GM10266 (cell line): ENCODE measurements around the gene ZNF609.
A peak's percentile ranks its signal among the peaks of the same experiment; 100 is the strongest.

ENCODE experiments used
- DNase-seq: peaks from one replicate; pipeline ENCODE4 v3.0.0; 2012; ENCODE audit errors: extremely low spot score
- TF ChIP-seq, protein P1 (sequence below): IDR thresholded peaks from 2 replicates; pipeline ENCODE4 v1.5.1; 2012; ENCODE audit warnings: mild to moderate bottlenecking, low read depth; ENCODE audit not compliant: control insufficient read depth, insufficient read depth; ENCODE audit errors: missing control alignments

ZNF609 gene

DNA sequence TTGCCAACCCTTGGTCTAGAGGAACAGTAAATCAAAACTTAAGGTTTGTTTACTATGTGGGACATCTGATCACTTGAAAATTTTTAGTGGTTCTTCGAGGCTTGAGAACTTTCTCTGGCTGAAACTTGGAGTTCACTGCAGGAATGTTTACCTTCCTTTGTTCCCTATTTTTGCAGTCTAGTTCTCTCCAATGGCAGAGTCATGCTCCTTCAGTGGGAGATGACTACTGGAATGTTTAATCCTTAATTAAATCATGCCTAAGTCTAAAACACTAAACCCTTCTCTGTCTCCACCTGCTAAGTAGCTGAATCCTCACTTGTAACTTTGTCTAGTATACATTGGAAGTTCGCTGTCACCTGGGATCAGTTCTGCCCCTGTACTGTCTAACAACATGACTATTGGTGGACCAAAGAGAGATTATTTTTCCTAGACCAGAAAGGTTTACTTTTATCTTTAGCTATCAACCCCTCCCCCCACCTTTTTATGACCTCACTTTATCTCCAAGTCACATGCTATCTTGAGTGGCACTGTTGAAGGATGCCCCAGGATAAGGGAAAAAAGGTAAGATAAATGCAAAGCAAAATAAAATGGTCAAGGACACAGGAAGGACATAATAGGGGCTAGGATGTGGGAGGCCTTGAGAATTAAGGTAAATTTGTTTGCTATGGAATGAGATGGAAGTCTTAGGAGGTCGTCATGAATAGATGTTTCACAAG lies 1.2 kb upstream of the ZNF609 start:
- TF ChIP-seq, protein P1, sequence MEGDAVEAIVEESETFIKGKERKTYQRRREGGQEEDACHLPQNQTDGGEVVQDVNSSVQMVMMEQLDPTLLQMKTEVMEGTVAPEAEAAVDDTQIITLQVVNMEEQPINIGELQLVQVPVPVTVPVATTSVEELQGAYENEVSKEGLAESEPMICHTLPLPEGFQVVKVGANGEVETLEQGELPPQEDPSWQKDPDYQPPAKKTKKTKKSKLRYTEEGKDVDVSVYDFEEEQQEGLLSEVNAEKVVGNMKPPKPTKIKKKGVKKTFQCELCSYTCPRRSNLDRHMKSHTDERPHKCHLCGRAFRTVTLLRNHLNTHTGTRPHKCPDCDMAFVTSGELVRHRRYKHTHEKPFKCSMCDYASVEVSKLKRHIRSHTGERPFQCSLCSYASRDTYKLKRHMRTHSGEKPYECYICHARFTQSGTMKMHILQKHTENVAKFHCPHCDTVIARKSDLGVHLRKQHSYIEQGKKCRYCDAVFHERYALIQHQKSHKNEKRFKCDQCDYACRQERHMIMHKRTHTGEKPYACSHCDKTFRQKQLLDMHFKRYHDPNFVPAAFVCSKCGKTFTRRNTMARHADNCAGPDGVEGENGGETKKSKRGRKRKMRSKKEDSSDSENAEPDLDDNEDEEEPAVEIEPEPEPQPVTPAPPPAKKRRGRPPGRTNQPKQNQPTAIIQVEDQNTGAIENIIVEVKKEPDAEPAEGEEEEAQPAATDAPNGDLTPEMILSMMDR: no peak
- DNase-seq: no peak

DNA sequence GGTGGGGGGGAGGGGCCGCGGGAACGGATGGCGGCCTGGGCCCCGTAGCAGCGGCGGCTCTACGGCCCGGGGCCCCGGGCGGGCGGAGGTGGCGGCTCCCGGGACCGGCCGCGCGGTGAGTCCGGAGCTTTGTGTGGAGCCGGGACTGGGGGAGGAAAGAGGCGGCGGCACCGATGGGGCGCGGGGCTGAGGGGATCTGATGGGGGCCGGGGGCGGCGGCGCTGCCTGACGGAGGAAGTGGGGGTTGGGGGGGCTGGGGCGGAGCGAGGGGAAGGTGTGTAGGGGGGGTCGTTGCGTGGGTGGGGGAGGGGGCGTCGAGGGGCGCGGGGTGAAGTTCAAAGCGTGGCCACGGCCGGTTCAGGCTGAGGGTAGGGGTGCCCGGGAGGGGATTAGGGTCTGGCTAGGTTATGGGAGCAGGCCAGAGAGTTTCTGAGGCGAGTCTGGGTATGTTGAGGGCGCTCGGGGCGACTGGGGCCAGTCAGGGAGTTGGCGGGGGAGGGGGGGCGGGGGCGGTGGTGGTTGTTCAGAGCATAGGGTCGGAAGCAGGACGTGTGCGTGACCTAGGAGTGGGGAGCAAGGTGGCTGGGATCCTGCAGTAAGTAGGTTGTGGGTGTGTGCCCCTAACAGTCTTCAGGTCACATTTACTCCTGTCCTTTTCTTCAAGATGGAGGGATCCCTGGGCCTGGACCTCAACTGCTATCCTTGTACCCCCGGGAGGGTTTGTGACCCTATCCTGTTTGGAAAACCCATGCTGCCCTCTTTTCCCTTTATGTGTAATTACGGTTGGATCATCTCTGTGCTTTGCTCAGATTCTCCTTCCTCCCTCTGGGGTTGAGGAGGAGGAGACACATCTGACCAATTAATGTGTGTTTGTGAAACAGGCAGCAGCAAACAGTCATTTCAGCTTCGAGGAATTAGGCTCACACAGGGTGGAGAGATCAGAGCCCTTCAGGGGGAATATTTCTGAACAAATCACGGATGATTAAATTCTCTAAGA lies 644 bp downstream of the ZNF609 start:
- DNase-seq: peak; percentile 67
- TF ChIP-seq, protein P1: no peak

DNA sequence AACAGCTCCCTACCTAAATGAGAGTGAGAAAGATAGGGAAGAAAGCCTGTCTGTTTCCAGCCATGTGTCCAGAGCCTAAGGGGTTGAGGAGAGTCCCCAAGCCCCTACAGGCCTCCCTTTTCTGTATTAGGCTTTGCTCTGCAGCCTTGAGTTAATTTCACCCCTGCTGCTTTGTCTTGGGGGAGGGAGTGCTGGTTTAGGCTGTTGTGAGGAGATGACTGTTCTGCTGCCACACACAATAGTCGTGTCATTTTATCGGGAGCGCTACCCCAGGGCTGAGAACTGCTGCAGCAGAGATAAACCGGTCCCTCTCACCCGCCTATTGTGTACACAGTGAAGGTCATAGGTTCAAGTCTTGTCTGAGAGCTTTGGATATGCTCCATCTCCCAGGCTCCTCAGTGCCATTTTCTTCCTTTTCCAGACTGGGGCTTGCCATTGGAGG lies 1.4 kb downstream of the ZNF609 start:
- peak; percentile 48 for DNase-seq

DNA sequence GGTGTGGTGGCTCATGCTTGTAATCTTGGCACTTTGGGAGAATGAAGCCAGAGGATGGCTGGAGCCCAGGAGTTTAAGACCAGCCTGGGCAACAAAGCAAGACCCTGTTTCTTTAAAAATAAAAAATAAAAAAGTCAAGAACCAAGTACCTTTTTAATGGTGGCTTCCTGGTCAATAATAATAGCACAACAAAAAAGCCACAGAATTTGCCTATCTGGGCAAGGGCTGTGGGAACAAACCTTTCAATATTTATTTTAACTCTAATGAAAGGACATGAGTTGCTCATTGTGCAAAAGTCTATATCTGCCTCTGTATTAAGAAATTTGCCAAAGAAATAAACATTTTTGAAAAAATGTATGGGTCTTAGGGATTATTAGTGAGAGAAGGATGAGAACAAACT lies 2.1 kb downstream of the ZNF609 start:
- TF ChIP-seq, protein P1: no peak

More for the DNA sequence above, 1.4 kb downstream of the ZNF609 start:
- TF ChIP-seq, protein P1: no peak

DNA sequence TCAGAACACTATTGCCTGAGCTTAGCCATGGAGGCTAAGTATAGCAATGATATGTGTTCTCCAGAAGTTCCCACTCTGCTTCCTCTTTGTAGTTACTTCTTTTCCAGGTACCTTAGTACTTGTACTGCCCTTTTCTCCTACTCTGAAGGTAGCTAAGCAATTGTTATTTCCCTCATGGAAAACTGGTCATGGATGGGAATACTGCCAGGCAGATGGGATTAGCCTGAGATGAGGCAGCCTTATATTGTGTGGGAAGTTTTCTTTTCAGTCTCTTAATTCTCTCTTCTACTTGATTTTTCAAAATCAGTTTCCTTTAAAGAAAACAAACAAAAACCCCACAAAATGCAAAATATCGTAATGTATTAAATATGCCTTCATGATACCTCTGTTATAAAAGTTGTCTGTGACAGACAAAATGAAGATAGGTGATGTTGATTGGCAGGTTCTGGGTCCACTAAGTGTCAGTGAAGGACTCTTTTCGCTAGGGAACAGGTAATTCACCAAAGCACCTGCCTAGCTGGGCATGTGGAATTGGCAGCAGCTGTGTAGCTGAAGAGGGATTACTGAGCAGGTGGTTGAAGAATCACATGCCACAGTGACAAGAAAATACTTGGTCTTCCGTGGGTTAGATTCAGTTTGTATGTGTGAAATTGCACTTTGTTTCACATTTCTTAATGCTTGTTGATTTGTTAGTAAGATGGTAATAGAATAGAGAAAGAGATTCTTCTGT lies 4.1 kb downstream of the ZNF609 start:
- TF ChIP-seq, protein P1: no peak
- no peak for DNase-seq

More for the DNA sequence above, 2.1 kb downstream of the ZNF609 start:
- DNase-seq: no peak

DNA sequence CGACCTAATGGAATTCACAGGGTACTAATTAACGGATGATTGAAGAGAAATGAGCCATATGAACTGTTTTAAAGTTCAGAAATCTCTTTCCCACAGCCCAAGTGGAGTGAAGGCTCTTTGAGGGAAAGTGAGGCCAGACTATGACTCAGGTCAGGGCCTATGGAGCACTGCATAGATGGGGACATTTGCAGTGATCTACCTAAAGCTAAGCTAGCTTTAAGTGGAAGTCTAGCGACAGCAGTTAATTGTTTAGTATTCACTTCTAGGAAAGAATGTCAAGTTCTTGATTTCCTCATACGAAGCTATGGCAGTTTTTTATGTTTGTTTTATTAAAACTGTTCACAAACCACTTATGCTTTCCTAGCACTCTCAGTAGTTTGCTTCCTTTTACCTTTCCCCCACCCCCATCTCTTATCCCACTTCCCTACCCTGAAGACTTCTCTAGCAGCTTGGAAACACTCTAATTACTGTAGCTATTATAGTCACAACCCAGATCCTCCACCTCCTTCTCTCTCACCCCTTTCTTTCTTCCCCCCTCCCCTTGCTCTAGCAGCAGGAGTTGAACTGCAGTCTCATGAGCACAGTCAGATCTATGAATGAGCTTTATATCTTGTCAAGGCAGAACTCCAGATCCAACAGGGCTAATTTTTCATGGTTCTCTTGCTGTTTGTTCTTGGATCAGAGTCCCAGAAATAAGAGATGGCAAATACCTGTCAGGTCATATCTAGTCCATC lies 6.2 kb downstream of the ZNF609 start:
- TF ChIP-seq, protein P1: no peak
- DNase-seq: no peak
